Activated CD4-positive, alpha-beta T cell treated with anti-CD3 and anti-CD28 coated beads for 36 hours (primary cell): Measurements from ENCODE around the gene RASL10B. TPM values are rescaled to one million over a fixed set of nuclear protein-coding genes. Genes with fewer than 3 reads are reported as not detected.
"Not testable (repeated sequence)": the region's sequence is repeated elsewhere in the genome, so short reads cannot be mapped to it uniquely, and the experiment has no call there.

Source experiments
- ATAC-seq: fragments of 200-7000 bp; cut with Tn5 transposase; one replicate; pipeline ENCODE4 v1.10.0; 2021; ENCODE audit warnings: mild to moderate bottlenecking, moderate library complexity
- CTCF ChIA-PET: fragments of 350-600 bp; sonication (Branson Sonifier 250); formaldehyde crosslinking; loops from one replicate; lab custom pipeline; 2021; ENCODE audit warnings: antibody characterized with exemption; lab: Charles Lee
- POLR2A ChIA-PET: fragments of 350-600 bp; sonication (Branson Sonifier 250); formaldehyde crosslinking; loops from one replicate; lab custom pipeline; 2021; ENCODE audit warnings: antibody characterized with exemption, inconsistent platforms; lab: Charles Lee
- DNase-seq: peaks from one replicate; pipeline ENCODE4 v3.0.0-alpha.2; 2020
- H3K27ac Mint-ChIP-seq: one replicate; pipeline ENCODE4 v1.8.0; 2021; ENCODE audit warnings: mixed read lengths
- H3K27me3 Mint-ChIP-seq: one replicate; pipeline ENCODE4 v1.8.0; 2021; ENCODE audit warnings: mixed read lengths
- H3K36me3 Mint-ChIP-seq: one replicate; pipeline ENCODE4 v1.8.0; 2021; ENCODE audit warnings: low read depth, mixed read lengths
- H3K4me1 Mint-ChIP-seq: one replicate; pipeline ENCODE4 v1.8.0; 2021; ENCODE audit warnings: mixed read lengths
- H3K4me3 Mint-ChIP-seq: one replicate; pipeline ENCODE4 v1.8.0; 2021; ENCODE audit warnings: mild to moderate bottlenecking, moderate library complexity, mixed read lengths
- H3K9me3 Mint-ChIP-seq: one replicate; pipeline ENCODE4 v1.8.0; 2021; ENCODE audit warnings: low read depth, mixed read lengths
- intact Hi-C, 2 experiments: fragments of 100-400 bp; cut with DNase I in 1 of 2; cut with micrococcal nuclease in 1 of 2; formaldehyde crosslinking; loops; one replicate each; pipeline versions ENCODE4 v1.14.2 to v1.15.1; 2022 to 2024; cut with DNase I, micrococcal nuclease
- total RNA-seq, 2 experiments: library from RNA; stranded (reverse); gene quantifications; one replicate each; pipeline ENCODE4 v1.2.3, GENCODE V29; 2021

Gene RASL10B
- 1 to 10 TPM; 2.7 to 4.0 TPM for total RNA-seq

DNA sequence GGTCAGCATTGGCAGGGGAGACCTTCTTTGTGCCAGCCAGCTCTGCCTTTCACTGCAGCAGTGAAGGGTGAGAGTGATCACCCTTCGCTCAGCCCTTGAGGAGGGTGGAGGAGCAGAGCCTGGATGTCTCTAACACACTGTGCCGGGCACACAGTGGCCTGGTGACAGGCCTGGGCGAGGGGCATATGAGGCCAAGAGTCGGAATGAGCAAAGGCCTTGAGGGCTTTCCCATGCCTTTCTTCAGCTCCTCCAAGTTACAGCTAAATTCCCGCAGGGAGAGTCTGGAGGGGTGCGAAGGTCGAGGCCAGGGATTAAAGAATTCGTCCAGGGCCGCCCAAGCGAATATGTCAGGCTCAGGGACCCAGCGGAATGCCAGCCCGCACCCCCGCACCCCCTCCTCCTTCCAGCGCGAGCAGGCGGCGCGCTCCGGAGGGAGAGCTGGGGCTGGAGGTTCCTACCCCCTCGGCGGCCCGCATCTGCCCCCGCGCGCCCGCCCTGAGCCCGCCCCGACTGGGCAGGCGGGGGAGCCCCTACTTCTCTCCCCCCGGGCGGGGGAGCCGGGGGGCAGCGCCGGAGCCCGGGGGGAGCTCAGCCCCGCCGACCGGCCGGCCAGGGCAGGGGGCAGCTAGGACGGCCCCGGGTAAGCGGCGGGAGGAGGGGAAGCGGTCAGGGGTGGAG is at the start of gene RASL10B:
Gene RASL10B, plus strand, starts transcription at position 401 of the 678 bp plus-strand sequence. CDS start 3,546 bp downstream, outside the sequence.
- Mint-ChIP-seq H3K4me1 (peaks cover 16% of the 10 kb centered on the region), H3K9me3 (no peaks in the 10 kb centered on the region), H3K27ac (peak within 1 kb of the TSS; percentile 70), H3K36me3 (no peaks in the 10 kb centered on the region), H3K4me3 (peak within 1 kb of the TSS; percentile 70), H3K27me3 (no peaks in the 10 kb centered on the region)
- DNase-seq (peak; percentile 81), ATAC-seq (peak; percentile 84)
- CTCF ChIA-PET = interaction anchor here (0.6 to 2.1 kb wide), 7 partner anchors 9 to 120 kb away, joined by 3 to 6 read pairs (median 5); no protein-coding TSS in a partner anchor
- POLR2A ChIA-PET = no interaction called here
- intact Hi-C loops = loop anchor here in 1 of 2 experiments (5.0 kb wide), 1 partner anchor 589 kb away; the partner anchor contains the start of gene NLE1

- POLR2A ChIA-PET = no interaction called here
- peaks cover 42% of the 10 kb centered on the region for H3K36me3 Mint-ChIP-seq
- no peak overlapping the region for H3K27ac Mint-ChIP-seq
- CTCF ChIA-PET = interaction anchor here (0.8 to 1.1 kb wide), 2 partner anchors 60 to 70 kb away, joined by 3 read pairs; no protein-coding TSS in a partner anchor
- H3K4me1 Mint-ChIP-seq = peaks cover 8% of the 10 kb centered on the region
- ATAC-seq (no peak), DNase-seq (no peak)
- H3K9me3 Mint-ChIP-seq = no peaks in the 10 kb centered on the region
- no peak overlapping the region for H3K4me3 Mint-ChIP-seq
- intact Hi-C loops = no loop called here
- H3K27me3 Mint-ChIP-seq = no peaks in the 10 kb centered on the region
Measured at GRCh38 chr17:35683591-35683990, 47.8 kb upstream of the RASL10B start.

DNA sequence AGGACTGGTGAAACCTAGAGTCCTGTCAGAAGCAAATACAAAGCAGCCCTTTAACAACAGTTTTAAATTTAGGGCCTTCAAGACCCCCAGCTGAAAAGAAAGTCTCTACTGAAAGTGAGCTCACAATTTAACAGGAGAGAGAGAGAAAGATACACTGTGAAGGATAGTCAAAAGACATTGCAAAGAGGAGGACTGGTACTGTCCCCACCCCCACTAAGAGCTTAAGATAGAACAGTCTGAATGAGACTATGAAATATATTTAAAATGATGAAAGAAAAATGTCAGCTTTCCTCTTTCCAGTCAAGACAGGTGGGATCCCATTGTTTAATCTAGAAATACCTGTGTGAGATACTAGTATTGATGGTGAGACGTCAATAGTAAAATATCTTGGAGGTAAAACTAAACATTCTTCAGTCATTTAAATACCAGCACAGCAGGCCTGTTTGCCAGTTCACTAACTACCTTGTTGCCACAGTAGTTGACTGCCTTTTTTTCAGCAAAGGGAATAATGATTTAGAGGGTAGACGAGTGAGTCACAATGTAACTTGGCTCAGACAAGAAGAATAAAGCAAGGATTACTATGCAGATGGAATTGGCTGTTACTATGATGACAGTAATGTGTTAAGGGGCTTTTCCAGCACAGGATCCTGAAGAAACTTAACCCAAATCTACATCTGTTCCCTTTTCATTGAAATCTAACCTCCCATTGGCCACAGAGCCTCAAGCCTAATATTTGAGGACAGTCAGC is 47.2 kb upstream of the RASL10B start:
- intact Hi-C loops = no loop called here
- POLR2A ChIA-PET = no interaction called here
- H3K9me3 Mint-ChIP-seq = no peaks in the 10 kb centered on the region
- DNase-seq (no peak), ATAC-seq (no peak)
- H3K36me3 Mint-ChIP-seq = peaks cover 43% of the 10 kb centered on the region
- CTCF ChIA-PET = no interaction called here
- no peaks in the 10 kb centered on the region for H3K27me3 Mint-ChIP-seq
- H3K27ac Mint-ChIP-seq = no peak overlapping the region
- peaks cover 3% of the 10 kb centered on the region for H3K4me1 Mint-ChIP-seq
- H3K4me3 Mint-ChIP-seq = no peak overlapping the region

DNA sequence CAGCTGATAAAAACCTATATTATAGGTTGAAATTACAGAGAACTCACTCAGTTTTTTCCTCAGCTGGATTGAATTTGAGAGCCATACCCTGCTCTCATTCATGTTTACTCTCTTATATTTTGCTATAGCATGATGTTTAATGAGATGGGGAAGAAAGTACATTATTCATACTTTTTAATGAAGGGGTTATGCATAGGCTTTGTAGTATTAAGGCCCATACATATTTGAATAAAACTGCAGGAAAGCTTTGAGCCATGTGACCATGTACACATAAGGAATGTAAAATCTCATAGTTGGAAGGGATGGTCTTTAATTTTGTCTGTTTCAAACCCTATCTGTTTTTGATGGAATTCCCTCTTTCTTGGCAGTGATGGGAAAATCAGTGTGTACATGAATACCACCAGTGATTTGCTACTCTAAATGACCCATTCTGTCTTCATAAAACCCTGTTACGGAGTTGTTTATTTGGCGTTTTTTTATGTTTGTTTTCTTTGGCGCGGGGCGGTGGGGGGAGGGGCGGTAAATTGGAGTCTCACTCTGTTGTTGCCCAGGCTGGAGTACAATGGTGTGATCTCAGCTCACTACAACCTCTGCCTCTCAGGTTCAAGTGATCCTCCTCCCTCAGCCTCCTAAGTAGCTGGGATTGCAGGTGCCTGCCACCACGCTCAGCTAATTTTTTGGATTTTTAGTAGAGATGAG is 38.8 kb upstream of the RASL10B start:
- intact Hi-C loops = no loop called here
- peaks cover 2% of the 10 kb centered on the region for H3K4me1 Mint-ChIP-seq
- DNase-seq = no peak
- no peak for ATAC-seq
- POLR2A ChIA-PET = no interaction called here
- H3K36me3 Mint-ChIP-seq = peaks cover 51% of the 10 kb centered on the region
- H3K4me3 Mint-ChIP-seq = no peak overlapping the region
- CTCF ChIA-PET = interaction anchor here (0.6 to 0.8 kb wide), 4 partner anchors 23 to 1745 kb away, joined by 3 read pairs; no protein-coding TSS in a partner anchor
- H3K27ac Mint-ChIP-seq = no peak overlapping the region
- H3K9me3 Mint-ChIP-seq = no peaks in the 10 kb centered on the region
- H3K27me3 Mint-ChIP-seq = no peaks in the 10 kb centered on the region

GRCh38 chr17:35693662-35694061 is 37.8 kb upstream of the RASL10B start:
- peaks cover 41% of the 10 kb centered on the region for H3K36me3 Mint-ChIP-seq
- peaks cover 2% of the 10 kb centered on the region for H3K4me1 Mint-ChIP-seq
- H3K27ac Mint-ChIP-seq = no peak overlapping the region
- ATAC-seq (no peak), DNase-seq (no peak)
- ChIA-PET CTCF (interaction anchor here (1.3 kb wide), 1 partner anchor 15 kb away, joined by 5 read pairs; no protein-coding TSS in a partner anchor), POLR2A (no interaction called here)
- H3K9me3 Mint-ChIP-seq = no peaks in the 10 kb centered on the region
- no peaks in the 10 kb centered on the region for H3K27me3 Mint-ChIP-seq
- no peak overlapping the region for H3K4me3 Mint-ChIP-seq
- intact Hi-C loops = no loop called here

DNA sequence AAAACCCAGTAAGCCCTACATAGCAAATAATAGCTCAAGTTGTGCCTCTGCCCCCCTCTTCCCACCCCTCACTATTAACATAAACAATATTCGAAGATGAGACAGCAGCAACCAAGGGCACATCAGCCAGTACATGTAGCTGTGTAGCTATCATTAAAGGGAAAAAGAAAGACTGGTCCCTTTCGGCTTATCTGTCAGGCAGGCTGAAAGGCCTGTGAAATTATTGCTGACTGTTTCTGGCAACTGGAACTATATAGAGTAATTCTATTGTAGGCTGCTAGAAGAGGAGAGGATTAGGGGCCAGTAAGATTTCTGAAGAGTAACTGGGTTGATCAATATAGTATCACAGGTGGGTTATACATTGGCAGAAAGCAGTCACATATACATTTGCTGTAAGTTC is 36.5 kb upstream of the RASL10B start:
- Mint-ChIP-seq H3K4me1 (peaks cover 2% of the 10 kb centered on the region), H3K27me3 (no peaks in the 10 kb centered on the region), H3K9me3 (no peaks in the 10 kb centered on the region), H3K27ac (no peak overlapping the region), H3K4me3 (no peak overlapping the region), H3K36me3 (peaks cover 36% of the 10 kb centered on the region)
- POLR2A ChIA-PET = no interaction called here
- DNase-seq (no peak), ATAC-seq (no peak)
- intact Hi-C loops = no loop called here
- CTCF ChIA-PET = interaction anchor here (0.6 to 1.7 kb wide), 6 partner anchors 9 to 823 kb away, joined by 3 to 5 read pairs (median 3); no protein-coding TSS in a partner anchor

DNA sequence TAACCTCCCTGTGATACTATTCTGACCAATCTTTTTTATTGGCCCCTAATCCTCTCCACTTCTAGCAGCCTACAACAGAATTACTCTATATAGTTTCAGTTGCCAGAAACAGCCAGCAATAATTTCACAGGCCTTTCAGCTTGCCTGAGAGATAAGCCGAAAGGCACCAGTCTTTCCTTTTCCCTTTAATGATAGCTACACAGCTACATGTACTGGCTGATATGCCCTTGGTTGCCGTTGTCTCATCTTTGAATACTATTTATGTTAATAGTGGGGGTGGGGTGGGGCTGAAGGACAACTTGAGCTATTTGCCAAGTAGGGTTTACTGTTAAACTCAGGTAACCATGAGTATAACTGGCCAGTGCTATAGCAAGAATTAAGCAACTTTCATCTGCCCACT is 35.8 kb upstream of the RASL10B start:
- H3K4me3 Mint-ChIP-seq = no peak overlapping the region
- no peak for ATAC-seq
- no peak for DNase-seq
- POLR2A ChIA-PET = no interaction called here
- peaks cover 2% of the 10 kb centered on the region for H3K4me1 Mint-ChIP-seq
- peaks cover 29% of the 10 kb centered on the region for H3K36me3 Mint-ChIP-seq
- intact Hi-C loops = no loop called here
- H3K27me3 Mint-ChIP-seq = no peaks in the 10 kb centered on the region
- CTCF ChIA-PET = interaction anchor here (0.6 to 1.7 kb wide), 4 partner anchors 9 to 68 kb away, joined by 3 to 4 read pairs (median 3); no protein-coding TSS in a partner anchor
- no peak overlapping the region for H3K27ac Mint-ChIP-seq
- no peaks in the 10 kb centered on the region for H3K9me3 Mint-ChIP-seq

- no peak for DNase-seq
- no peak for ATAC-seq
- ChIA-PET POLR2A (no interaction called here), CTCF (interaction anchor here (0.8 kb wide), 1 partner anchor 172 kb away, joined by 3 read pairs; no protein-coding TSS in a partner anchor)
- intact Hi-C loops = no loop called here
- peaks cover 2% of the 10 kb centered on the region for H3K4me1 Mint-ChIP-seq
- H3K9me3 Mint-ChIP-seq = no peaks in the 10 kb centered on the region
- H3K27ac Mint-ChIP-seq = no peak overlapping the region
- H3K4me3 Mint-ChIP-seq = no peak overlapping the region
- peaks cover 24% of the 10 kb centered on the region for H3K36me3 Mint-ChIP-seq
- no peaks in the 10 kb centered on the region for H3K27me3 Mint-ChIP-seq
Measured at GRCh38 chr17:35698800-35699199, 32.6 kb upstream of the RASL10B start.

DNA sequence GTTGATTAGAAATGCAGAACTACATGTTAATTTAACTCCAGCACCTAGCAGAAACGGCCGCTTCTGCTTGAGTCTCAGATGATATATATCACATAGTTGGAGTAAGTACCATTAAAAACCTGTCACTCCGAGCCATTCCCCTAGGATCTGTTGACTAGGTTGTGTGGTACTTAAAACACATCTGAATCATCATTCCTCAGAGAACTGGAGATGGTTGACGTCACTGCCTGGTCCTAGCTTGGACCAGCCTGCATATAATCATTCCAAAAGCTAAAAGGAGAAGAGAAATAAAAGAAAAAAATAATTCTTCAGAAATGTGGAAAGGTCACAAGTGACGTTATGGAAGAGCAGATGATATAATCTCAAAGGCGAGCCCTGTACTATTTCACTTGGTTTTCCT is 31.3 kb upstream of the RASL10B start:
- peaks cover 18% of the 10 kb centered on the region for H3K36me3 Mint-ChIP-seq
- H3K4me1 Mint-ChIP-seq = peaks cover 13% of the 10 kb centered on the region
- CTCF ChIA-PET = no interaction called here
- no peaks in the 10 kb centered on the region for H3K27me3 Mint-ChIP-seq
- no peaks in the 10 kb centered on the region for H3K9me3 Mint-ChIP-seq
- intact Hi-C loops = no loop called here
- no peak overlapping the region for H3K27ac Mint-ChIP-seq
- POLR2A ChIA-PET = no interaction called here
- no peak overlapping the region for H3K4me3 Mint-ChIP-seq
- ATAC-seq (no peak), DNase-seq (no peak)

DNA sequence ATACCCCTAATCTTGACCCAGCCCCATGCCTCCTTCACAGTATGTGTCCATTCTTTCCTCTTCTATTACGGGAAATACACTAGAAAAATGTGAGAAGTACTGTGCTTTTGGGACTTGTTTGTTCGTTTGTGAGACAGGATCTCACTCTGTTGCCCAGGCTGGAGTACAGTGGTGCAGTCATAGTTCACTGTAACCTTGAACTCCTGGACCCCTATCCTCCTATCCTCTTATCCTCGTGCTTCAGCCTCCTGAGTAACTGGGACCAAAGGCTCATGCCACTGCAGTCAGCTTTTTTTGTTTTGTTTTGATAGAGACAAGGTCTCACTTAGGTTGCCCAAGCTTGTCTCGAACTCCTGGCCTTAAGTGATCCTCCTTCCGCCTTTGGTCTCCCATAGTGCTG is 29.9 kb upstream of the RASL10B start:
- ATAC-seq = no peak
- Mint-ChIP-seq H3K36me3 (peaks cover 22% of the 10 kb centered on the region), H3K4me3 (no peak overlapping the region), H3K27ac (no peak overlapping the region), H3K9me3 (no peaks in the 10 kb centered on the region), H3K27me3 (no peaks in the 10 kb centered on the region), H3K4me1 (peaks cover 18% of the 10 kb centered on the region)
- ChIA-PET CTCF (no interaction called here), POLR2A (no interaction called here)
- intact Hi-C loops = no loop called here
- DNase-seq = no peak

GRCh38 chr17:35703308-35703707 is 28.1 kb upstream of the RASL10B start:
- Mint-ChIP-seq H3K4me1 (peaks cover 30% of the 10 kb centered on the region), H3K36me3 (peaks cover 17% of the 10 kb centered on the region)
- POLR2A ChIA-PET, ATAC-seq, H3K4me3 Mint-ChIP-seq, H3K27me3 Mint-ChIP-seq, H3K27ac Mint-ChIP-seq, H3K9me3 Mint-ChIP-seq, intact Hi-C loops, DNase-seq: not testable (repeated sequence)
- CTCF ChIA-PET = interaction anchor here (2.5 kb wide), 1 partner anchor 44 kb away, joined by 9 read pairs; no protein-coding TSS in a partner anchor
